ENCODE data around the gene XRCC4.
"Not testable (repeated sequence)": the region's sequence is repeated elsewhere in the genome, so short reads cannot be mapped to it uniquely, and the experiment has no call there.

The XRCC4 gene

DNA sequence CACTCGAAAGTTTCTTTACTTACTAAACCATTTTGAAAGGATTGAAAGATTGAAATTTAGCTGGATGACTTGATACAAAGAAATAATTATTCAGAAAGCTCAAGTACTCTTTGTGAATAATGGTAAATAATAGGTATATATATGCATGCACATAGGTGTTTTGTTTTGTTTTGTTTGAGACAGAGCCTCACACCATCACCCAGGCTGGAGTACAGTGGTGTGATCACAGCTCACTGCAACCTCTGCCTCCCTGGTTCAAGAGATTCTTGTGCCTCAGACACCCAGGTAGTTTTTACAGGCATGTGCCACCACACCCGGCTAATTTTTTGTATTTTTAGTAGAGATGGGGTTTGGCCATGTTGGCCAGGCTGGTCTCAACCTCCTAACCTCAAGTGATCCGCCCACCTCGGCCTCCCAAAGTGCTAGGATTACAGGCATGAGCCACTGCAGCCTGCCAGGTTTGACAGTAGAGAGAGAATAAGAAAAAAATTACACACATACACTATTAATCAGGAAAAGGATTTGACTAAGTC lies 278.2 kb downstream of the XRCC4 start:
- DNase-seq, result not testable (repeated sequence)

DNA sequence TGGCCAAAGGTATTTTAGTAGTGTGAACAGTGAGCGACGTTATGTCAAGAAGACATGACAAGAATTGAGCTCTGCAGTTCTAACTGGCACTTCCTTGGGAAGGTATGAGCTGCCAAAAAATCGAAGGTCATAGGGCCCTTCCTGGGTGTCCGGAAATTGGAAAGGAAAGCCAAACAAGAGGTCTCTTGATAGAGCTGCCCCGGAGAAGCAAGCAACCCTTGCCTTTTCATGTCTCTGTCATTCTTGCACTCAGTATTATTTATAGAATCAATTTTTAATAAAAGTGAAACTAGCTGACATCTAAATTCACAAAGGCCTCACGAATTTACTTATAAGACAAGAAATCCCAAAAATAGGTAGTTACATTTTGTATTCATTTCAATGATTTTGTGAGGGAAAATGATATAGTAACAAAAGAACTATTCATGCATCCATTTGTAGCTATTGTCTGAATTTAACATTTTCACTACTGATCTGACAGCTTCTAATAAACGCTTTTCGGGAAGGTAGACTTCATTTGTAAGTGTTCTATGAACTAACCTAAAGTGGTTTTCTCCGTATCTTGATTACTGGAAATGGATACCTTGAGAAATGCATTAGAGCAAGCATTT lies 280.4 kb downstream of the XRCC4 start:
- no peak for DNase-seq

DNA sequence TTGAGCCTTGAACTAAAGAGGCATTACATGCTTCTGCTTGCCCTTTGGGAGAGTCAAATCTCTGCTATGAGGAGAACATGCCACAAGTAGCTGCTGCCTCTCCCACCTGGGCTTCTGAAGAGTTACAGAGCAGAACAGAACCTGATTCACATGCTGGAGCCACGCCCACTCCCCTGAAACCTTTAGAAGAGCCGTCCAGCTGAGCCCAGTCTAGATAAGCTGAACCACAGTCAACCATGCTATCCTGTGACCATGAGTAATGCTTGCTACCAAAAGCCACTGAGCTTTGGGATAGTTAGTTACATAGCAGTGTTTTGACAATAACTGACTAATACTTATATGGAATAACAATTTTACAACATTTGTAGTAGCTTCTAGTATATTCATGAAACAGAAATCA lies 283.2 kb downstream of the XRCC4 start:
- DNase-seq, result no peak

DNA sequence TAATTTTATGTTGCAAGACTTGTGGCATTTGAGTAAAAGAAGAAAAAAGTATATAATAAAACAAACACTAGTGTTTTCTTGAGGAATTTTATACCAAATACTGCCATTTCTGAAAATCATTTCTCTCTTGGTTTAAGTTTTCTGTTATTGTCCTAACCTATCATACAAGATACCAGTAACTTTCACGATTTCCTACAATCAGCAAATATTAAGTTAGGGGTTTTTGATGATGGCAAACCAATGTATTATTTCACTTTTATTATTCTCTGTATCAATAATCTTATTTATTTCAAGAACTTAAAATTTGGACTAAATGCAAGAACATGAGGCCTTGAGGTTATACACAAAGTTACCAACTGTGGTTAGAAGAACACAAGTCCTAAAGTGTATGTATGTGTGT lies 285.2 kb downstream of the XRCC4 start:
- no peak for DNase-seq

DNA sequence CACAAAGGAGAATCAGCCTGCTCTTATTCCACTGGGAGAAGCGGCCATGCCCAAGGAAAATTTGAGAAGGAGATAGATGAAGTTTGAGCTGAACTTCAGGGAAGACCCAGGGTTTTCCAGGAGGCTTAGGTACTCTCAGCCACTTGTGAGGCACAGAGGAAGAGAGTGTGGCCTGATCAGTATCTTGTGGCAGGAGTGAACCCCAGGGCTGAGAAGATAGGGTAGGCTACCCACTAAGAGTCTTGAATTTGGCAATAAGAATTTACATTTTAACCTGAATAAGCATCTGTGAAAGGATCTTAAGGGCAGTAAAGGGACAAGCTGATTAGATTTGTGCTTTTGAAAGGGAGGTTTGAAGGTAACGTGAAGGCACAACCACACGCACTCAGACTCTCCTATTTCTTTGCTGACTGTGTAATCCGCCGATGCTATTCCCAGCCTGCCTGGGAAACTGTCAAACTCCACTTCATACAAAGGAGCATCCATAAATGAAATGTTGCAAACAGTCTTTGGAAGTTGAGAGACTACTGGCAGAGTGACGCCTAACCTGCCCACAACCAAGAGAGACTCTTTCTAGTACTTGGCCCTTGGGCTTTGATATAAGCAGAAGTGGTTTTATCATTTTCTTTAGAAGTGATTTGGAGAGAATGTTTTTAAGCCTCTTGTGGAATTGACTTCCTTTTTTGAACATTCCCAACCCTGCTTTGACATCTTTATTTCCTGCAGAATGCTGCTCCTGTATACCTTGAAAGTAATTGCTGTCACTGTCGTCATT lies 286.0 kb downstream of the XRCC4 start:
- no peak for DNase-seq

DNA sequence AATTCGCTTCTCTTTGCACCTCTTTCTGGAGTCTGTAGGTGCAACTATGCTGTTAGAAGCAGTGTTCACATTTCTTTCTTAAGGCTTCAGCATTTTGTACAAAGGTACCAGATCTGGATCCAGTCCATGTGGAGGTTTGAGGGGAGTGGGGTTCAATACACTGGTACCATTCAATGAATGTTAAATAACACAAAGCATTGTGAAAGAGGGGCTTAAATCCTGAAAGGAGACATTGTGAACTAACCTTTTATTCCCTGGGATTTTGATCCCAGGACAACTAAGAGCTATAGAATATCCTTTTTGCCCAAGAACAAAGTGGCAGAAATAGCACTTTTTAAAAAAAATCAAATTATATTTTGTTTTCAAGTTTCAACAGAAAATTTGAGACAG lies 286.5 kb downstream of the XRCC4 start:
- DNase-seq, result no peak

DNA sequence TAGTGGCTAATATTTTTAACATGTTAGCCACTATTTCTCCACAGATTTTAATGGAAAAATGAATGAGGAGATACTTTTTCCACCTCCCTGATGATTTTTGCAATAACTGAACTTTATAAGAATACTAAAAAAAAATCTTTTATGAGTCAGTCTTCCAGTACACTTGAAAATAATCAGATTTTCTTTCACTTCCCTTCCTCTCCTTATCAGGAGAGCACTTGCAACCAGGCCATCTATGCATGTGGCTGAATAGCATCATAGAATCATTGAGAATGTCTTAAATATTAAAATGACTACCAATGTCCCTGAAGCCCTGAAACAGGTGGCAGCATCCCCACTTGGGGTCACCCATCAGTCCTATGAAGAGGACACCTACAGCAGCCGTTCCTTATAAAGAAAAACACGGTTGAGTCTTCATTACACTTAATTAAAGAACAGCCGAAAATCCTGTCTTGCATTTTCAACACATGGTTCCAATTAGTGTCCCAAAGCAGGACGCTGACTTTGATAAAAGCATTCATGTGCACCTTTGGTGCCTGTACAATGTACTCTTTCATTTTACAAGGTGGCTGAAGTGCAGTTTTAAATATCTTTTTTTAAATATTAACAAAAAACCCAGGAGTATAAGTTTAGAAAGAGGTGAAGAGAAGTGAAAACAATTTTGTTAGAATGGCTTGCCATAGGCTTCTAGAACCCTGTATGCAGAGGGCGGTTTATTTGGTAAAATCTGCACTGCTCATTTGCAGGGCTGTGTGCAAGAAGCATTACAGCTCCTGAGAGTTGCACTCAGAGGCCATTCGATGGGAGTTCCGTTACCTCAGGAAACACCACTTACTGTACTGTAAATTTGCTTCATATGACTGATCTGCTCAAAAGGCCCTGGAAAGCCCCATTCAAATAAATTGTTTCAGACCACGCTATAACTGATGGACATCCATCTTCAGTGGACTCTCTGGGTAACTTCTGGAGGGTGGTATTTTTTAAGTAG lies 287.3 kb downstream of the XRCC4 start:
- no peak for DNase-seq

DNA sequence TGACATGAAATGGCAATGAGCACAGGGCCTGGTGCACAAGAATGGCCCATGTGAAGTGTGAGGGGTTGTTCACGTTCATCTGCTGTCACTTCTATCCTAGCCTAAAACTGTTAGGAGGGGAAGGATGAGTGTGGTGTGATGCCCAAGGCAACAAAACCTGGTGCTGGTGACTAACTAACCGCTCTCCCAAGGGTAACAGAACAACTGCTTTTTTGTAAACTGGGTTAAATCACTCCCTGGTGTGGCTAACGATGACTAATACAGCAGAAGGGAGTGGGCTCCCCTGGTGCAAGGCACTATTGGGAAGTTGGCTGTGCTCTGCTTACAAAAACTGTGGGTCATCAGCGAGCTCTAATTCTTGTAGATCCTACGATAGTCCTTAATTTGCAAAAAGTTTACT lies 291.0 kb downstream of the XRCC4 start:
- no peak for DNase-seq

DNA sequence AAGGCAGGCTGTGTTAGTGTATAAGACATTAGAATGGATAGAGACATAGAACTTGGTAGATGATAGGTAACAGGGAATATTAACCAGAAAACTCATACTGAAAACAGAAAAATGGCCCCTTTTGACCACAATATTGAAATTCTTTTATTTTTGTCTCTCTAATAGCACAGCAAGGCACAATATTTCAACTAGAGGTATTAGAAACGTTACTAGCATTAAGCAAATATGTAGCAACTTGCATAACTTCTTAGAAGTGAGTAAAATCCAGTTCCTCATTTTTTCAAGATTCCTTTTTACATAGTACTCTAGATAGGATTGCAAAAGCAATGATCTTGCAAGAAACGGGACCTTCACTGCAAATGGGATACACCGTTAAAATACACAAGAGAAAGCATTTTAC lies 291.5 kb downstream of the XRCC4 start:
- DNase-seq, result no peak

DNA sequence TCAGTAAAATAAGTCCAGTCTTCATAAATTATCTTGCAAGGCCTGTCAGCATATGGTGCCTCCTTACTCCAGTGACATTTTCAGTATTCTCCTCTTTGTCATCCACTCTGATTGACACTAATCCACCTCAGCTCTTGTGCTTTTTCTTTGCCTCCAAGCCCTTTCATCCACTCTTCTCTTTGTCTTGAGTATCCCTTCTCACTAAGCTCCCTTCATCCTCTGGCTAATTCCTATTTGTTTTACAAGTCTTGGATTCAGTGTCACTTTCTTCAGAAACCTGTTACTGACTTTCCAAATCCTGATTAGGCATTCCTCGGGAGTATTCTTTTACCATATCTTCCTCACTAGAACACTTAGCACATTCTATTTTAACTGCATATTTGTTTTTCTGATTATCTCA lies 293.6 kb downstream of the XRCC4 start:
- no peak for DNase-seq

DNA sequence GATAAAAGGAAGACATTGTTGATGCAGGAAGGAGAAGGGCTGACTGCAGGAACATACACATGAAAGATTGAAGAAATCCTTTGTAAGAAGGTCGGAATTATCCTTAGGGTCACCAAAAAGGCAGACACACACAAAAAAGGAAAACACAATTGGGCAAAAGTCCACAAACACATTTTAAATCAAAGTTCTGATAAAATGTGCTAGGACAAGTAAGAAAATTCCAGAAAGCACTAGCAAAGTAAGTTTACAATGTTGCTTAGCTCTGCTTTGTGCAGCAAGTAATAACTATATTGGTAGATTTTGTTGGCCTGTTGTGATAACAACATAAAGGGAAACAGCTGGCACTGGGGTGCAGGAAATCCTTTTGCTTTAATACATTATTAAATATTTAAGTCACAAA lies 294.4 kb downstream of the XRCC4 start:
- no peak for DNase-seq

DNA sequence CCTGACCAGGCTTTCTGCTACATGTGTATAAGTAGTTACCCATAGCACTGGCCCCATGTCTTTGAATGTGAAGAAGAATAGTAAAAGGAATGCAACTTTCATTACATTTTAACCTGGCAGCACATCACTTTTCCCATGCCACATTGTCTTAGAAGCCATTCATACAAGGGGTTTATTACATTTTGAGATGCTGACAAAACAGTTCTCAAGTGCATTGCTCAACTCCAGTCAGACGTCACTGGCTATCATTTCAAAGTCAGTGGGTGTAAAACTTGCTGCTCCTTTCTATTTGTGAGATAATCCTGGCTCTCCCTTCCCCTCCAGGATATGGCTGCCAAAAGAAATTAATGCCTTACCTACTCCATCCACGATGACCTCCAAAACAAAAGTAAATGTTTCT lies 297.2 kb downstream of the XRCC4 start:
- peak; percentile 25 for DNase-seq

DNA sequence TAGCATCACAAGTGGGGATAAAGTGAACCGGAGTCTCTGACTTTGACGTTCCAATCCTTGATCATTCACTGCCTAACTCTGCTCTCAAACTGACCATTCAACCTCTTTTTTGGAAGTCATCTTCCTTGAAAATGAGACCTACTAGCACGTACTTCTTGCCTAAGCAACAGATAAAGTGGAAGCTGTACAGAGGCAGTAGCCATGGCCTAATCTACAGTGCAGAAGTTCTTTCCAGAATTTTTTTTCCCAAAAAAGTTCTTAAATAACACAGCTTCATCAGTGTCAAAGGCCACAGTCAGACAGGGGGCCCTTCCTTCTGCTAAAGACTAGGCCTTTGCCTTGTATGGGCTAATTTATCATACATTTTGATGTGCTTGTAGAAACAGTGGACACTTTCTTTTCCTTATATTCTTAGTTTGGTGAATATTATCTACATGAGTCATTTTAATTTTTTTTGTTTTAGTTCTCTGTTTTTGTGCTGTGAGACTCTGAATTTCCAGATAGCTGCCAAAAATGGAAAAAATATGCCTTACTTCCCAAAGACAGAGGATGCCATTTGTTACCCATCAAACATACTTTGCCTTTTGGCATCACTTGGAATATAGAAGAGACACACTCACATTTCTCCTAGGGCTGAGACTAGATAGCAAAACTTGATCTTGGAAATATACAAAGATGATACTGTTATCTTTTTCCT lies 297.9 kb downstream of the XRCC4 start:
- DNase-seq, result no peak

DNA sequence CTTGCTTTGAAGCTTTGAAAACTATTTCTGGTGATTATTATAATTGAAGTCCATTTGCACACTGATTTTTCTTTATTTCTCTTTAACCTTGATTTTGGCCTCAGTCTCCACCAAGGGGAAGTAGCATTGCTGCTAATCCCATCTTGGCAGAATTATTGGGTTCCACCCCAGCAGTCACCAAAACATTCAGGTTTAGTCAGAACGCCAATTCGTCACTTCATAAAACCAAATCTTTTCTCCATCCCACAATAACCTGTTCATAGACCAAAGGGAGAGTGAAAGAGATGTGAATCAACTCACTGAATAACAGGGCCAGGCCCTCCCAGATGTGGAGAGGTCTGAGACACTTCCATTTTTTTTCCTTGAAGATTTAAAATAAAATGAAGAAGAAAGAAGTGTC lies 299.1 kb downstream of the XRCC4 start:
- no peak for DNase-seq

DNA sequence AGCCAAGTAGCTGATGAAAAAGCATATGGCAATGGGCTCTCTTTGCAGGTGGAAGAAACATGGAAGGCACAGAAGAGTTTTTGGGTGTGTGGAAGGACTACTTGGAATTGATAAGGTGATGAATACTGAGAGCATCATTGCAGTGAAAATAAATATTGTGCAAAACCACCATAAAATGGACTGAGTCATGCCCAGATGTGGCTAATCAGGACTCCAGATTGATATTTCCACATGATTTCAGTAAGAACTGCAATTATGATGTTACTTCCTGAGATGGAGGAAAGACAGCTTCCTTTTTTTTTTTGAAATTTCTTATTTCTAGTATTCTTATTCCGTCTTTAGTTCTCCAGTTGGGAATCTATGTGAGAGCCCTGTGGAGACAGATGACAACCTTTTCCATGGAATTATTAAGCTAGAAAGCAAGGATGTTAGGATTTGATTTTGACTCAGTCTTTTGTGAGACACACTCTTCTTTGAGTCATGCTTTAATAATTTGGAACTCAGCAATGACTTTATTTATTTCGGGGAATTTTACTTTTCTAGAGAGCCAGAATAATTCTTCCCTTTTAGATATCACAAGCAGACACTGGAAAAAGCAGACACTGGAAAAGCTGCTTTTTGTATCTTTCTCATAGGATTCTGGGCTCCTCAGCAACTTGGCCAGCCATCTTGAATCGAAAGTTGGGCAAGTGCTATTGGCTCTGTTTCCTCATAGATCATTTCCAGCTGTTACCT lies 300.0 kb downstream of the XRCC4 start:
- peak; percentile 40 for DNase-seq

DNA sequence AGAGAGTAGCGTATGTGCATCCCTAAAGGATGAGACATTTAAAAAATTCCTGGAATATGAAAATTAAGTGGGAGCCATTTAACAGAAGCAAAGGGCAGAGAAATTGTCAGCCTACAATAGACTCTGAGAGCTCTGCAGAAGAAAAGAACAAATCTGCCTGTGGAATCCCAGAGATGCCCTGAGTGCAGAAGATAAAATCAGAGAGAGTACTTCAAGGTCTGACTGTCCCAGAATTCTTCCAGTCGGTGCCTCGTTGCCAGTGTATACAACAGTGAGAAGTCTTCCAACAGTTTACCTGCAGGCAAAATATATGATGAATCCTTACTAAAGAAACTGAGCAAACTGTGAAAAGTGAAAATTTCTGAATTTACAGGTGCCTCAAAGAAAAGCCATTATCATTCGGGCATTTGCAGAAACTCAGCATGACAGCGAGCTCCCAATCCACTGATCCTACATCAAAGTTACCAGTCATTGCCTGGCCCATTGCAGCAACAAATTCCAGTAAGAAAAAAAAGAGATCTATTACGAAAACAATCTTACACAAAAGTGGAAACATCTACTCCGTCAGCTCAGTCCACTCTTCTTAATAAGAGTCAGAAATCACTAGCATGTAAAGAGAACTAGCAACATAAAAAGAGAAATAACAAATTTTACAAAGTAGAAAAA lies 301.4 kb downstream of the XRCC4 start:
- no peak for DNase-seq

DNA sequence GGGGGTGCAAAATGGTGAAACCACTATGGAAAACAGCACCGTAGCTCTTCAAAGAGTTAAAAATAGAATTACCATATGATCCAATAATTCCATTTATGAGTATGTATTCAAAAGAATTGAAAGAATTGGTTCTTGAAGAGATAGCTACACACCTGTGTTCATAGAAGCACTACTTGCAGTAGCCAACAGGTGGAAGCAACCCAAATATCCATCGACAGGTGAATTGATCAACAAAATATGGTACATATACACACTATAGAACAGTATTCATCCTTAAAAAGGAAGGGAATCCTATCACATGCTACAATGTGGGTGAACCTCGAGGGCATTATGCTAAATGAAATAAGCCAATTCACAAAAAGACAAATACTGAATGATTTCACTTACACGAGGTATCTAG lies 308.5 kb downstream of the XRCC4 start:
- DNase-seq, result no peak

DNA sequence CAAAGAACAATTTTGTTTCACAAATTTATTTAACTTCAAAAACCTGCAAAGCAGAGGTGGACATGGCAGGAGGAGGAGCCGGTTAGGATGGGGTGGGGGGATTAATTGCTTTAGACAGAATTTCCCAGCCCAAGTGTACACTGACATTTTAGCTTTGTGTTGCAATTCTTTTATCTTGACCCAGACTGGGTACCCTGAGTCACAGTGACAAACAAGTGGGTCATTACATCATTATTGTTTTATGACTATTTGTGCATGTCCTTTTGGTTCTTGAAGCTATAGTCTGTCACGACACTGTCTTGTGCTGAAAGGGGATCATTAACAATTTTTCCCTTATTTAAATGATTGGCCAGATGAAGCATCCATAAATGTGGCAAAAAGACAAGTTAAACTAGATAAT lies 309.7 kb downstream of the XRCC4 start:
- DNase-seq, result no peak

DNA sequence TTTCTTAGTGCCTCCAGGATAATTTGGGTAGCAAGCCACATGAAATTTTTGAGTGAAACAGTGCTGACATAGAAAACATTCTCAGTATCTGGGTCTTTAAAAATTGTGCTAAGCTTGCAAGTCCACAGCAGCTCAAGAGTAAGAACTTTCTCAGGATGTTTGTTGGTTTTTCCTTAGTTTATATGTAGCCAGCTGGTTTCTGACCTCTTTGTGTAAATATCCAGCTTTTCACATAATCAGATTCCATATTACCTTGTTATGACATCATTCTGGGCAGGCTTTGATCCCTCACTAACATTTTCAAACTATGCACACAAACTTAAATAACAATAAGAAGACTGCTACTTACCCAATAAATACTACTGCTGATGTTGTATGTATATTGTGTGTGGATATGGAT lies 311.3 kb downstream of the XRCC4 start:
- no peak for DNase-seq

DNA sequence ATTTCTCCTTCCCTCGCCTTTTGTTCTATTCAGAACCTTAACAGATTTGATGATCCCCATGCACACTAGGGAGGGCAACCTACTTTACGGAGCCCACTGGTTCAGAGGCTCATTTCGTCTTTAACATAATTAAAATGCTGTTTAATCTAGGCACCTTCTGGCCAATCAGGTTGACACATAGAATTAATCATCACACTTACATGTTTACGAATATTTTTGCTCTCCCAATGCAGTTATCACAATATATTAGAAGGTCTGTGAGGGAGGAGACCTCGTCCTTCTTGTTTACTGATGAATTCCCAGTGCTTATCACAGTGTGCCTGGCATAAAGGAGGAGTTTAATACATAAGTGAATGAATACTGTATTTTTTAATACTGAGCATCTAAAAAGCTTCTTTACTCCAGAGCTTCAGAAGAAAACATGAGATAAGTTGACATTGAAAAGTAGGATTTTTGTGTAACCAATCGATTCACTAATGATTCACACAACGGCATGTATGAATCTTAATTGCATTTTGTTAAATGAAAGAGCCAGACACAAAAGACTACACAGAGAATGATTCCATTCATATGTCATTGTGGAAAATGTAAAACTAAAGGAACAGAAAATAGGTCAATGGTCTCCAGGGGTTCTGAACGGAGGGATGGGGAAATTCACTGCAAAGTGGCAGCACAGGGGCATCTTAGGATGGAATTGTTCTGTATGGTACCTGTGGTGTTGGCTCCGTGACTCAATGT lies 315.6 kb downstream of the XRCC4 start:
- no peak for DNase-seq

DNA sequence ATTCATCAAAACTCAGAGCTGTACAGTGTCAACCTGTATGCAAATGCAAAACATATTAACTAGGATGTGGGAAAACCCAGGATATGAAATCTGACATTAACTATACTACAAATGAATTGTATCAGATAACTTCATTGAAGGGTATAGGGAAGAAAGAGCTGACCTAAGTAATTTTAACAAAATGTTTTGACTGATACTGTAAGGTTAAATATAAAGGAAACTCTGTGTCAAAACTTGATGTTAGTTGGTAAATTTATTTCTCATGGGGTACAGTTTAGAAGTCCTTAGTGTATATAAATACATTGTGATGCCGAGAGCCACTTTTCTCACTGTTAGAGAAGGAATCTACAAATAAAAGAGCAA lies 316.1 kb downstream of the XRCC4 start:
- DNase-seq, result no peak
